Measurements from ENCODE around the gene HELZ. TPM values are rescaled to one million over a fixed set of nuclear protein-coding genes. Genes with fewer than 3 reads are reported as not detected.
A peak's percentile ranks its signal among the peaks of the same experiment; 100 is the strongest.

The HELZ gene
- total RNA-seq, 4 donors from 2014 or later = 63.5 to 123 (median 87.6) TPM

DNA sequence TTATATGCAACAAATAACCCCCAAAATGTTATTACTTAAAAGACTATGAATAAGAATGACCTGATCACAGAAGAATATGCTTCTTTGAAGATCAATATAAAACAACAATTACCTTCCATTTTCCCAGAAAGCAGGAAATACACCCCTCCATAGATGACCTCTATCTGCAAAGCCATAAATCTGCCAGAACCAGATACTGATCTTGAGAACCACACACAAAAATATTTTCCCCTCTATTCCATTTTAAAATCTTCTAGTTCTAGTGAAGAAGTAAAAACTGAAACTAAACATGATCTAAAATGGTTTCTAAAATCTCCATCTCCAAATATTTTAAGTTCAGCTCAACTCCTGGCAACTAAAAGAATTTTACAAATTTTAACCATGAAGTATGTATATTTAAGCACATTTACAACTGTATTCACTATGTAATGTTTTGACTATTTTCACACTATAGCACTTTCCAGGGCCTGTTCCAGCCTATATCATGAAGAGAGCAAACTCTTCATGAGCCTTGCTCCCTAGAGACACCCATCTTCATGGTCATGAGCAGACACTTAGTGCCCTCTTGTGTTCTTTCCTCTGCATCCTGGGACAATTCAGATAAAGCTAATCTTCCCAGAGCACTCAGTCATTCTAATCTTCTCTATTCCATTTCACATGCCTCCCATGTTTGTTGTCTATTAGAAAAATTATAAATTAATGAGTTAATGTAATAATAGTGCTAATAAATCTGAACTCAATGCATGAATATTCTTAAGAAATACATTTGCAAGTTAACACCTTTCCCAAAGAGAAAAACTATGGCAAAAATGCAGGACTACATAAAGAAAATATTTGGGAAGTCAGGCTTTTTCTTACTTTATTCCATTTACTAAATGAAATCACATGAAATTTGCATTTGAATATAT lies 87.0 kb downstream of the HELZ start:
- ATAC-seq (ENCODE audit: low FRiP score) (peak; percentile 58), DNase-seq (ENCODE audit: low spot score) (no peak)
- no peak for TF ChIP-seq CTCF (IDR thresholded peaks at IDR 0.05)

GRCh38 chr17:67156269-67157199 lies 88.5 kb downstream of the HELZ start:
- TF ChIP-seq CTCF (IDR thresholded peaks at IDR 0.05) = no peak
- ATAC-seq (ENCODE audit: low FRiP score) (peak; percentile 73), DNase-seq (ENCODE audit: low spot score) (no peak)

DNA sequence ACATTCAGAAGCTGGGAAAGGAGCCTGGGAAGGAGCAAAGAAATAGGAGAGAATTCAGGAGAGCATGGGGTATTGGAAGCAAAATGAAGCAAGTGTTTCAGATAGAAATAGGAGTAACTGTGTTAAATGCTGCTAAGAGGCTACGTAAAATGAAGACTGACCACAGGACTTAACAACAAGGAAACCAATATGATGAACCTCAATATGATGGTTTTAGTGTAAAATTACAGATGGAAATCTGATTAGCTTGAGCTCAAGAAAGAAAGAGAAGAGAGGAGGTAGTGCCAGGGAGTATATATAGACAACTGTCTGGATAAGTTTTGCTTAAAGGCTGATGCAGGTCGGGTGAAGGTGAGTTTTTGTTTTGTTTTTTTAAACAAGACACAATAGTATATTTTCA lies 92.2 kb downstream of the HELZ start:
- no peak for TF ChIP-seq CTCF (IDR thresholded peaks at IDR 0.05)
- no peak for ATAC-seq (ENCODE audit: low FRiP score)
- no peak for DNase-seq (ENCODE audit: low spot score)

DNA sequence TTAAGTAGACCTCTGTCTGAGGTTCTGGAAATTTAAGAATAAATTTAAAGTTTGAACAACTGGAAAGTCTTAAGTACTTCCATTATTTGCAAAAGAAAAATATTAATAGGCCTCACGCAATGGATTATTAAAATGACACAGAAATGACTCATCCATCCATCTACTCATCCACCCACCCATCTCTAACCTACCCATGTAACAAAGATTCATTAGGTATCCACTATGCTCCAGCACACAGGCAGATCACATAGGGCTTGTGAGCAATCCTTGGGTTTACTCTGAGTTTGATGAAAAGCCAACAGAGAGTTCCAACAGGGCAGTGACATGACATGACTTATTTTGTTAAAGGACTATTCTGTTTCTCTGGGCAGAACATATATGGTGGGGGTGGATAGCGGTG lies 93.3 kb downstream of the HELZ start:
- DNase-seq (ENCODE audit: low spot score) (no peak), ATAC-seq (ENCODE audit: low FRiP score) (peak; percentile 71)
- no peak for TF ChIP-seq CTCF (IDR thresholded peaks at IDR 0.05)

GRCh38 chr17:67150826-67151225 lies 94.2 kb downstream of the HELZ start:
- ATAC-seq (ENCODE audit: low FRiP score) (no peak), DNase-seq (ENCODE audit: low spot score) (no peak)
- TF ChIP-seq CTCF (IDR thresholded peaks at IDR 0.05) = no peak

DNA sequence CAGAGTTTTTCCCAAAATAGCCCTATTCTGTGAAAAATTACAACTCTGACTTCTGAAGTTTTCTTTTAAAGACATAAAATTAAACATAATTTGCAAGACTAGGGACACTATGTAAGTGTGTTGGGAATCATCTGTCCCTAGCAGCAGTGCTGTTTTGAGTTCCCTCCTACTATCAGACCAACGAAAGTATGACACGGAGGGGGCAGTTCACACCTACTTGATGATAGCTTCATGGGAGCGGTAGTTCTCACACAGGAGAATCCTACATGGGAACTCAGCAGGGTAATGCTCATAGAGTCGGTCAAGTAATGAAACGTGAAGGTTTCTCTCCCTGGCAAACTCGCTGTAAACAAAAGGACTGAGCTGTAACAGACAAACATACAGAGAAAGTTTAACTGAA lies 96.6 kb downstream of the HELZ start:
- DNase-seq (ENCODE audit: low spot score) = no peak
- TF ChIP-seq CTCF (IDR thresholded peaks at IDR 0.05) = no peak
- no peak for ATAC-seq (ENCODE audit: low FRiP score)
